ENCODE measurements around the gene PDE11A.

PDE11A gene

DNA sequence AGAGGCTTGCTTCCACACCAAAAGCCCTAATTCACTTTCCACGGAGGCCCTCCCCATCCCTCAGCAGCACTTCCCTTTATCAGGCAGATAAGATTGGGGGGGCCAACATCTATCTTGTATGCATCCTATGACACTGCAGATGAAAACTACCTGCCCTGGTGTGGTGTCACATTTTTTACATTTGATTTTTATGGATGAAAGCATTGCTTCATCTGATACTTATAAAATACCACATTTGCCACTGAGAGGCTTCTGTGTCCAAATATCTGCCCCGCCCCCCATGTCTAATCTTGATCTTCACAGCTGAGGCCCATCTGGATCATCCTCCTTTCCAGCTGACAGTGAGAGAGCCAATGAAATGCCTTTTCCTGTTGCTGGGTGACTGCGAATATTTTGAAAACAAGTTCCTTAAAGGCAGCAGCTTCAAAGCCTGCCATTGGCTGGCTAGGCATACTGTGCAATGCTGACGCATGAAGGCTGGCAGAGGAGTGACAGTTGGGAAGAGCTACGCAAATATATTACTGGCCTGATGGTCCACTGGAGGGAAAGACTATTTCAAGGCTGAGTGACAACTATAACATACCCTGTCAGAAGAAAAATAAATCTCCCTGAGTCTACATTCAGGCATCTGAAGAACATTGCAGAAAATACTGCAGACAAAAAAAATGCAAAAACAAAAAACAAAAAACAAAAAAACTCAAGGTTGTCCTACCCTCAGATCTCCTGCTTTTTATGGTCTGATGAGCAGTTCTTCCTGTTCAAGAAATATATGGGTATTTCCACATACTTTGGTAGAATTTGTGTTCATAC is 318.7 kb downstream of the PDE11A start:
- DNase-seq, result peak; percentile 92

DNA sequence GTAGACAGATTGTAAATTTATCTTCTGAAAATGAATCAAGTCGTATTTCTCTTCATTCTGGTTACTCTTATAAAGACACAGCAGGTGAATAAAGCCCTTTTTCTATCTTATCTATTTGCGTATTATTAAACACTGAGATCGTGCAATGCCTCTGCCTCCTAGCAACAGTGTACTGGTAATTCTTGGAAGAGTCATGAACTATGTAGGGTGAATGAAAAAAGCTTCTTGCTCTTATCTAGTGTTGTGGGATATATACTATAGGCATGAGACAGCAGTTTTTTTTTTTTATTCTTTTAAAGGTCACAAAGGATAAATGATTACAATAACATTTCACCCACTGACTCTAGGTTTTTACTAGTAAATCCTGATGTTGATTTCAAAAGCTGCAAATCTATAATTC is 324.2 kb downstream of the PDE11A start:
- peak; percentile 81 for DNase-seq

DNA sequence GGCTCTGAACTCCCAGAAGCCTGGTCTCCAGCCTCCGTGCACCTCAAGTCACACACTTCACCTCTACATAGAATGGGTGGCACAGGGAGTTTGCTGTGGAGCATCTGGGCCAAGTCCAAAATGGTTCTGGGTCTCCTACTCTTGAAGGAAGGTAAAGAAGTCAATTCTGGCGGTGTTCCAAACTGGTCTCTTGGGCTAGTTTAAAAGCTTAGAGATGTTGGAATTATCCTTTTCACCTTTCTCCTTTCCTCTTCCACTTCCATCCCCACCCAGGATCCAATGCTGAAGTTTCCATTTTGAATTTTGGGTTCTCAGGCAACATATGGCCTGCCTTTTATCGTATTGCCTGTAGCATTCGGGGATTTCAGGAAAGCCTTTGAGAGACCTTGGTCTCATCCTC is 325.2 kb downstream of the PDE11A start:
- DNase-seq, result no peak

DNA sequence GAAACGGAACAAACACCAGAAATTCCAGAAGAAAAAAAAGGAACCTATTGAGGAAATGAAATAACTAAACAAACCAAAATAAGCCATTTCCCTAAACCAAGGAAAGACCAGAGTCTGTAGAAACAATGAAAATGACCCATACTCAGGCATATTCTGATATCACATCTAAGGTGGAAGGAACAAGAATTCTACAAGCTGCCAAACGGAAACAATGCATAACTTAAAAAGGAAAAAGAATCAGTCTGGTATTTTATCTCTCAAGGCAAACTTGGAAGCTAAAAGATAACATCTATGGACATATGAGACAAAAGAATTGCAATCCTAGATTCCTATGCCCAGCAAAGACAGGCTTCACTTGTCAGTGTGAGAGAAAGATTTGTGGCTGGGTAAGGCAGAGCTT is 326.2 kb downstream of the PDE11A start:
- DNase-seq, result no peak

DNA sequence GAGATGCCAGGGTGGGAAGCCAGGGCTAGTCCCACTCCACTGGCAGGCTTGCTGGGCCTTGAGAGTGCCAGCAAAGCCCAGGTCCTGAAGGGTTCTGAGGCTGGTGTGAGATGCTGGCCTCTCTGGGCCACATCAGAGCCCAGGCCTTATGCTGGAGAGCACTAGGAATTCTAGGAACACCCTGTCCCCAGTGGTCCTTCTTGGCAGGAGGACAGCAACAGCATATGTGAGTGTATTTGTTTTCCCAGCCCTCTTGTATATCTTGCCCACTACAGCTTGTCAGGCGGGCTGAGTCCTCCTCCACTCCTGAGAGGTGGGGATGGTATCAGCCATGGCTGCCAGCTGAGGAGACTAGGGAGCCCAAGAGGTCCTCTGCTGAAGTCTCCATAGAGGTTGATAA is 327.0 kb downstream of the PDE11A start:
- no peak for DNase-seq

DNA sequence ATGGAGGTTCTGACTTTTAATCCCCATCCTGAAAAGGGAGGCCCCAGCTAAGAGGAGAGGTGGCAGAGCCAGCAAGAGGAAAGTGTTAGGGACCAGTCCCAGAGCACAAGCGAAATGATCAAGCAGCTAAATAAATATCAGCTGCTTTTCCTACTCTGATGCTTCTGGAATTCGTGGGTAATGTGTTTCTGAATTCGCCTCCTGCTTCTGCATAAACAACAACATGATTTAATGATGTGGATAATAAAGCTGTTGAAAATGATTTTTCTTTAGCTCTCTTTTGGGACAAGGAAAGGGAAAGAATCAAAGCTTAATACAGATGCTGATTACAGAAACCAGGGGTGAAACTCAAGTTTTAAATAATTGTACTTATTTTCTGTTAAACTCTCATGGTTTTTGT is 329.7 kb downstream of the PDE11A start:
- DNase-seq, result no peak

DNA sequence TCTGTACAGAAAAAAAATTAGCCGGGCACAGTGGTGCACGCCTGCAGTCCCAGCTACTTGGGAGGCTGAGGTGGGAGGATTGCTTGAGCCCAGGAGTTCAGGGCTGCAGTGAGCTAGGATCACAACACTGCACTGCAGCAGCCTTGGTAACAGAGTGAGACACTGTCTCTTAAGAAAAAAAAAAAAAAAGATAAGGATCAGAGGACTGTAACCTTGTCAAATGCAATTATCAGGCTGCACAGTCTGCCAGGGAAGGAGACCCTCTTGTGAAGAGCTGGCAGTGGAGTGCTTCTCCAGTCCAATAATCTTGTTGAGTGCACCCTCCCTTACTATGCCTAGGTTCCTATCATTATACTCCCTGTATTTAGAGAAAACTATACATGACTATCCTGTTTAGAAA is 330.7 kb downstream of the PDE11A start:
- no peak for DNase-seq

DNA sequence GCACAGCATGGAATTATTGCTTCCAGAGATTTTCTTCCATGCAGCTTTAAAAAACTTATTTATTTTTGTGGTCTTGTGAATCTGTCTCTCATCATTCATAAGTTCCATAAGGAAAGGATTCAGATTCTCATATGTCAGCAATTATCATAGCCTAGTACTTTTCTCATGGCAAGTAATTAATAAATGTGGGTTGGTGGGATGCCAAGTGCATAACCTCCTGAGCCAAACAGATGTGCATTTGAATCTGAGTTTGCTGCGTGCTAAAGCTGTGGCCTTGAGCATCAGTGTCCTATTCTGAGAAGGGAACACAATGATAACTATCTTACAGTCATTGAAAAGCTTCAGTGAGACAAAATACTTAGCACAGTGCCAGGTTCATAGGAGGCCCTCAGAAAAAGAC is 331.9 kb downstream of the PDE11A start:
- no peak for DNase-seq

DNA sequence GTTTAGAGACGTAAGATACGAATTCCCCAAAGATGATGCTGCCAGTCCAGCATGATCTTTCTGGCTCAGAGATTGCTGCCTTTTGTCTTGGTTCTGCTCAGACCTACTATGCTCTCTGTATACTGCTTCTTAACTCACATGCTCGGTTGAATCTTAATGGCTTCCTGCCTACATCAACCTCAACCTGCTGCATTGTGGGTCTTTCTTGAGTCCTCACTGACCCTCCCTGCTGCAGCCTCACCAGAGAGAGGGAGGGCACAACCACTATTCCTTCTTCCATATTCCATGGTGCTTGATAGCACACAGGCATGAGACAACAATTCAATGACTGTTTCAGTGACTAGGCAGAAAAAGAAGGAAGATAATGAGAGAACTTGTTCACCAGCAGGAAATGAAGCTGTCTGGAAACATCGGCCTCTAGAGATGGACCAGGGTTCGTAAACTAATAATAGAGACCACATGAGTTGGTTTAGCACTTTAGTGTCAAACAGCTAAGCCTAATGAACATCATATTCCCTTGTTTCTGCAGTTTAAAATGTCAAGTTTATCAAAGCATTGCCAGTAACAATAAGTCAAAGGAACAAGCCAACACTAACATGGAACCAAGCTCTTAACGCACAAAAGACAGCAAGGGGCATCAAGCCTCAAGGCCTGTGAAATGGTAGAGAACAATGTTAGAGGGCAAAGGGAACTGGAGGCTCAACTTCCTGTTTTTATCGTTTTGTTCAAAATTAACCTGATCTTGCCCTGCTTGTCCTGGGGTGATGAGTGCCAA is 333.9 kb downstream of the PDE11A start:
- peak; percentile 27 for DNase-seq

DNA sequence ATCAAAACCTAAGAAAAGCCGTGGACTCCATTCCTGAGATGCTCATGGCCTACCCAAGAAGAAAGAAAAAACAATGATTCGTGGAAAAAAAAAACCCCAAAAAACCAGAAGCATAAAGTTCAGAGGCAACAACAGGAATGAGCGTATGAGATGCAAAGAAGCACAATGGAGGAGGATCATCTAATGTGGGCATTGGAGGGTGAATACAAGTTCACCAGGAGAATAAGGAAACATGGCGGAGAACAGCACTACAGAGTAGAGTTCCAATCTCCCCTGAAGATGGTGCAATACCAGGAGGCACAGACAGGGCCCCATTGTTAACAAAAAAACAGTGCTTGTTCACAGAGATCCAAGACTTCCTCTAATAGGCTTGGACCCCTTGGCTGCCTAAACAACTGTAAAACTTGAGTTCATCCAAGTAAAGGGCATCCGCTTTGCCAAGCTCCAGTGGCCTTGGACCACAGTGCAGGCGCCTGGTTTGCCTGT is 337.2 kb downstream of the PDE11A start:
- no peak for DNase-seq

DNA sequence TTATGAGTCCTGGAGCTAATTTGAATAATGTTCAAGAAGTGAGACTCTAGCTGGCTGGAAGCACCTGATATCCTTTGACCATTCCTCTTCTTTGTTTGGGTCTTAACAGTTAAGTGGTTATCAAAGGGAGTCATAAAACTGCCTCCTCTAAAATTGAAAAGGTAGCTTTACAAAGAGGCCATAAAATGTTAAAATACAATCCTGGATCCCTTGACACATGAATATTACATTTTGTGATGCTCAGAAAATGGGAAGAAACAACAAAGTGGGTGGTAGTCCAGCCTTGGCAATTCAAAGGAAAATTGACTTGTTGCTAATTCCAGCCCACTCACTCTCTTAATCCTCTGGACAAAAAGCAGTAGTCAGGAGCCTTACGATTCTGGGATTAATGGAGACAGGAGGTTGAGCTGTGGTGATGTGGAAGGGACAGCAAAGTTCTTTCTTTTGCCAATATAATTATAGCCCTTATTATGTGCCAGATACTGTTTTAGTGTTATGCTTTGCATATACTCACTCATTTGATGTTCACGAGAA is 339.2 kb downstream of the PDE11A start:
- no peak for DNase-seq

DNA sequence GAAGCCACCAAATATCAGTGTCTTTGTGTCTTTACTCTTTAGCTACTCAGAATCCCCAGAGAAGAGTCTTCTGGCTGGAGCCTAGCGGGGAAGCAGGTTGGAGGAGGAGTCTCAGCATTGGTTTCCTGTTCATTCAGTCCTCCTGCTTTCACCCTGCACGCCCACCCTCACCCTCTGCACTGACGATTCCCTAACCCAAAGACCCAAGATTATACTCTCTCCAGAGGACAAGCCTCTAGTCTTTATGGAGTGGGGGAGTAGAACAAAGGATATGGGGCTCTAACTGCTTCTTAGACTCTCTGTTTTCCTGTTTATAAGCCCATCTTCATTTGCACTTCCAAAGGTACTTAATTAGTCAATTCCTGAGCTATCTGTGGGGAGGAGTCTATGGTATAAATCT is 341.2 kb downstream of the PDE11A start:
- DNase-seq, result no peak

DNA sequence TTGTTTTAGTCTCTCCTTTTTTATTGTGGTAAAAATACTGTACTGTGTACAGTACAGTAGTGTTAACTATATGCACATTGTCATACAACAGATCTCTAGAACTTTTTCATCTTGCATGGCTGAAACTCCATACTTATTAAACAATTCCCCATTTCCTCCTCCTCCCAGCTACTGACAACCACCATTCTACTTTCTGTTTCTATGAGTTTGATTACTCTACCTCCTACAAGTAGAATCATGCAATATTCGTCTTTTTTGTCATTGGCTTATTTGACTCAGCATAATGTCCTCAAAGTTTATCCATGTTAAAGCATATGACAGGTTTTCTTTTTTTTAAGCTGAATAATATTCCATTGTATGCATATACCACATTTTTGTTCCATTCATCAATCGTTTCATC is 341.8 kb downstream of the PDE11A start:
- DNase-seq, result peak; percentile 47

DNA sequence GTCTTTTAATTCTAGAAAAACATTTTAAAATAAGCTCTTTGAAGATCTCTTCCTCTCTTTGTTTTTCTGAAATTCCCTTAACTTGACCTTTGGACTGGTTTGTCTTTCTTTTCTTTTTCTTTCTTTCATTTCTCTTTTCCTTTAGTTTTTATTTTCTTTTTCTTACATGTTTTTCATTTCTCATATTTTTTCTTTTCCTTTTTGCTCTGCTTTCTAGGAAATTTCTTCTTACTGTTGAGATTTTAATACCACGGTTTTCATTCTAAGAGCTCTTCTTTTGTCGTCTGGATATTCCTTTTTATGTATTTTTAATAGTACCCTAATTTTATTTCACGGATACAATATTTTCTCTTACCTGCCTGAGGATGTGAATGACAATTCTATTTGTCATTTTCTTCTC is 342.2 kb downstream of the PDE11A start:
- DNase-seq, result no peak

DNA sequence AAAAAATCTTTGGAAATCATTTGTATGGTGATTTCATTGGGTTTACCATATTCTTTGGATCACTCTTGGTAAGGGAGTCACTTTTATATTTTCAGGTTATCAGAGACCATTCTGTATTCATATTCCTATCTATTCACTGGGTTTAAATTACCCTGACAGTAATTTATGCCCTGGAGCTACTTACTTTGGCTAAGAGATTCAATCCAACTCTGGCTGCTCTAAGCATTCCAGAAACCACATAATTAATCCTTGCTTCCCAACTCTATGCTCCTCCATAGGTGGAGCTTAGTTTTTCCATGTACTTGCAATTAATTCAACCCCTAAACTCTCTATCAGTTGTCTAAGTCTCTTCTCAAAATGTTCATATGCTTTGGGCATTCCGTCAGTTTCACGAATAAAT is 343.7 kb downstream of the PDE11A start:
- DNase-seq, result no peak

DNA sequence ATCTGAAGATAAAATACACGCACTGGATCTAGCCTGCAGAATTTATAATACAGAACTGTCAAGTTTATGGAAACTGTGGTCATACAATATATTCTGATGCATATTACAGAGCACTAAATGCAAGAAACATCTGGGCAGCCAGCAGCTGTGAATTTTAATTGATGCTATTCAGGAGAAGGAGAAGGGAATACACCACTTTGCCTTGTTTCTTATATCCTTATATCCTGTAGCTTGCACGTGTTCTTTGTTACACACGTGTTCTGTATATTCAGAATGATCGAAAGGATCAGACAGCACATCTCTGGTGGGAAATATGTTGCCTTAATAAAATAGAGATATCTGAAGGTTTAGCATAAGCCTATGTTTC is 344.2 kb downstream of the PDE11A start:
- no peak for DNase-seq

DNA sequence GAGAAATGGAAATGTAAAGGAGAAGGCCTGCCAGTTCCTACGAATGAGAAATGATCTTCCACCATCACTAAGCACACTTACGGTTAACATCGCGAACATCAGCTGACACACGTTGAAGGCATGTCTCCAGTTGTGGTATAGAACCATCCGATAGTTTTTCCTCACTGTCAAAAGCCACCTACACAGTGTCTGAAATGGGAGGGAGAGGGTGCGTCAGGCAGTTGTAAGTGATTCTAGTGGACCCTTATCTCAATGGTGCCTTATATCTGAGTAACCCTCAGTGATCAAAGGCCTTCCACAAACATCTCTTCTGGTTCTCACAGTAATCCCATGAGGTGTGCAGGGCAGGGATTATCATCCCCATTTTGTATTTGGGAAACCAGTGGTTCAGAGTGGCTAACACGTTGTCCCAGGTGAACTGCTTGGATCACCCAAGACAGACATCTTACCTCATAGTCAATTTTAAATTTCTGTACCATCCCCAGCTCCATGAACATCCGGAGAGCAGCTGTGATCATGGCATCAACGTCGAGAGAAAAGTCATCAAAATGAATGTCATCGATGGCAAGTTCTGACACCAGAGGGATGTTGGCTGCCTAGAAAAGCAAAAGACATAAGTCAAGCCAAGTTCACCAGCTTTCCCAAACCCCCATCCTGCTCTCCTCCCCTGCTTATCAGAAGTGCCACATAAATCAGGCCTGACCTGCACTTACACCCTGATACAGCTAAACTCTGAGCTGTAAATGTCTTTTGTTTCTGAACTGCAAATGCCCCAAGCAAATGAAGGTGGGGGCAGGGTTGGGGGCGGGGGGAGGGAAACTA is 344.8 kb downstream of the PDE11A start:
- DNase-seq, result no peak

DNA sequence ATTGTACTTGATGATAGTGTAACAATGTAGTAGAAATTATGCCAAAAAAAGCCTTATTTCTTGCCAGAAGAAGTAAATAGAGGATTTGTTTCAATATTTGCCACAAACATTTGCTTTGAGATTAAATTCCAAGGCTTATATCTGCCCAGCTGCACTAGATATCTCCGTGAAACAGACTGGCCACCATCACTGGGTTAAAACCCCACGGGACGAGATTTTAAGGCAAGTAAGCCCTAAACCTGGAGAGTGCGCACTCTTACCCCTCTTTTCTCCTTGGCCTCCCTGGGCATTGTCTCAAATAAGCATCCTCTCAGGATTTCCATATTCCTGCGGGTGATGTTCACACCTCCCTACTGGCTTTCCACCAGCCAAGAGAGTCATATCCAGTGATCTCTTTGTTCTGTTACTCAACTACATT is 345.6 kb downstream of the PDE11A start:
- no peak for DNase-seq

DNA sequence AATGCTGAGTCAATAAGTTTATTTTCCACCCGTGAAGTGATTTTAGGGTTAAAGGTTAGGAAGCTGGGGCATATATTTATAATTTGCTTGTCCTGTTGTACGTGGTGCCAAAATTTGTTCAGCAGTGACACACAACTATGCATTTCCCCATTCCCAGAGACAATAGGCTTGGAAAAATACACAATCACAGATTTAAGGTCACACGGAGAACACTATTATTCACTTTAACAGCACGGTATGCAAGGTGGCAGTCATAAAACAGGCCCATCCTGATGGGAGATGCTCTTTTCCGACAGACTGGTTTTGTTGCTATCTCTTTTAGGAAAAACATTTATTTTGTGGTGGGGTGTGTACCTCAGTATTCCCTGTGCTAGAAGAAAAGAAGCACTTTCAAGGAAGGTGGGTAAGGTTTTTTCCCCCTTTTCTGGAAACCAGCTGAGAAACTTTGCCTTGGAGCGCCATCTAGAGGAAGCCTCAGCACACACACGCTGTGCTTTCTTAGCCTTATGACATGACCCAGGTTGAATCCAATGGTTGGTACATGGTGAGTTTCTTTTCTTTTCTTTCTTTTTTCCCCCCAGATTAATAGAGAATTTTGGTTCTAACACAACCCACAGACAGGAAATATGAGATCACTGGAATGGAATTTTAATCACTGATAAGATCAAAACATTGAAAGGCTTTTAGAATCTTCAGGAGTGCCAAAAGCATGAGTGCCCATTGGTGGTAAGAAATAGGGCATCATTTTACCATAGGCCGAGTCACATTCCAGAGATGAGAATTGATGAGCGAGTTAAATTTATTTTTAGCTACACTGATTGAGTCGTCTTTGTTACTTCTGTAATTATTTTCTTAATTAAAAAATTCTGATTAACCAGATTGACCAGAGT is 347.9 kb downstream of the PDE11A start:
- DNase-seq, result peak; percentile 66

DNA sequence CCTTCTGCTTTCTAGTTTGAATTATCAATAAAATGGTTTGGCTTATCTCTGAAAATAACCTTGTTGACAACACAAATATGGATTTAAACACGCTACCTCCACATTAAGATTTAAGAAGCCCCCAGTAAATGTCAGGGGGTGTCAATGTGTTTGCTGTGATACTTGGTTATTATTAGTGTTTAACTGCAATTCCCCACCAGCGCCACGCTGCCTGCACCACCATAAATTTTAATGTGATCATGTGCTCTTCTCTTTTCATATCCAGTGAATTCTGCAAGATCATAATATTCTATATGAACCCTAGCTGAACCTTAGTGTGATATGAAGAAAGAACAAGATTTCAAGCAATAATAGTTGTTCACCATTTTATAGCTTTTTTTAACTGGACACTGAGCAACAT is 349.3 kb downstream of the PDE11A start:
- DNase-seq, result no peak

DNA sequence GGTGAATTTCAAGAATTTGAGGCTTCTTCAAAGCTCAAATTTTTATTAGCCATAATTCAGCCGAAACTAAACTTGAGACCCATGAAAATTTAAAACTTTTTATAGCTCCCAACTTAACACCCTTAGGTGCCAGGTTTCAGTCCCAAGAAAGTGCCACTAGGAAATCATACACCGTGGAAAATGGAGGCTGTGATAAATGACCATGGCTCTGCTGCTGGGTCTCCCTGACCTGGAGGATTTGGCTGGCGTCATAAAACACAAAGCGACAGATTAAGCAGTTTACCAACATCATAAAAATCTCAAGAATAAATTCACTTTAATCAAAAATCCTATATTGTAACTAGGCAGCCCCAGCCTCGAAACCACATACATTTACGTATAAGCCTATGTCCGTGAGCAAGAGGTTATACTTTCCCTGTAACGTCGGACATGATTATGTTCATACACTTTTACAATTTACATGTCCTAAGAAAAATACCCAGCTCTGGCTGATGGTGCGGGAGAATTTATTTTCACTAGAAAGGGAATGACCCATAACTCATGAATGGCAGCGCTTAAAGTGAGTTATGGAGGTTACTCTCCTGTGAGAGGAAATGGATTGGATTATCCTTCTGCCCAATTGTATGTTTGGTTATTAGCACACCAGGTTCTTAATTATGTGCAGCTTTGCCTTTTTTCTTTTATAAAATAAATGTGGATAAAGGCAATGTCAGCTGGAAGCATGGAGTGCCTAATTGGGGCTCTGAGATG is 350.6 kb downstream of the PDE11A start:
- DNase-seq, result no peak
